GM18498 (cell line): ENCODE measurements around the gene TRNP1.

ENCODE experiments used
- ATAC-seq: cut with Tn5 transposase; IDR thresholded peaks from one replicate; pipeline ENCODE4 v1.9.1; 2021; ENCODE audit warnings: mild to moderate bottlenecking, moderate library complexity; ENCODE audit not compliant: unreplicated experiment

TRNP1 gene

DNA sequence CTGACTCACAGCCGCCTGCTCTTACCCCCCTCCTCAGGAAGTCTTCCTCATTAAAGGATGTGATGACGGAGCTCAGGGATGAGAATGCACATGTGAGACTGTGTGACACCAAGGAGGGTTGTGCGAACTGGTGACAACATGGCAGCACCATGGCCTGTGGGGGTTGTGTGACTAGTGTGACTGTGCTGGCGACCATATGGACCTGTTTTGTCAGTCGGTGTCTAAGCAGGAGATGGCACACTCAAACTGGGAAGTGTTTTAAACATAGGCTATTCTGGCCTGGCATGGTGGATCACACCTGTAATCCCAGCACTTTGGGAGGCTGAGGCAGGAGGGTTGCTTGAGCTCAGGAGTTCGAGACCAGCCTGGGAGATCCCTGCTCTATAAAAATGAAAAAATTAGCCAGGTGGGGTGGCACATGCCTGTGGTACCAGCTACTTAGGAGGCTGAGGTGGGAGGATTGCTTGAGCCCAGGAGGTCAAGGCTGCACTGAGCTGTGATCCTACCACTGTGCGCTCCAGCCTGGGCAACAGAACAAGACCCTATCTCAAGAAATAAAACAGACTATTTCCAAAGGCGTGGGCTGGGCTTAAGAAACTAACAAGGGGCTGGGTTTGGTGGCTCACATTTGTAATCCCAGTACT is 7.4 kb downstream of the TRNP1 start:
- ATAC-seq: no peak

DNA sequence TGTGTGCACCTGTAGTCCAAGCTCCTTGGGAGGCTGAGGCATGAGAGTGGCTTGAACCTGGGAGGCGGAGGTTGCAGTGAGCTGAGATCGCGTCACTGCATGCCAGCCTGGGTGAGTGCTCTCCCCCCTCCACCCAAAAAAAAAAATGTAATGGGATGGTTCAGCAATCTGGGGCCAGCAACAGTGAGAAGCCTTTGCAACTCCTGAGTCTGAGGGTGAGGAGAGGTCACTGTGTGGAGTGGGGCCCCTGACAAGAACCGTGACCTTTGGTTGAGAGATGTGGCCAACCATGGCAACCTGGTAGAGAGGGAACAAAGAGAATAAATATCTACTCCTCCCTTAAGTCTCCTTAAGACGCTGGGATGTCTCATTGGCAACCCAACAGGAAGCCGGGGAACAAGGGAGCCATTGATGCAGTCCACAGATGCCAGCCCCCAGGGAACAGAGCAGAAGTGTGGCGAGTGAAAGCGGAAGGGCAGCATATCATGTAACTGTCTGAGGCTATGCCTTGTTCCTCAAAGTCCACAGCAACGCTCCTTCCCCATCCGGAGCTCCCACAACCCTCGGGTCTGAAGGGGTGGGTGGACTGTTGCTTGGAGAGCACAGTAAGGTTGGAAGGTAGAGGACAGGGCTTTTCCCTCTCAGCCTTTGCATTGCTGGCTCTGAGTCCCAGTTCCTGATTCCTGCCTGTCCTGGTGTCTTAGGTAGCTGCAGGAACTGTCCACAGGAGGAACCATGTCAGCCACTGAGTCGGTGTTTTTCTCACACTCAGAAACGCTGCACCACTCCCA is 8.3 kb downstream of the TRNP1 start:
- no peak for ATAC-seq

DNA sequence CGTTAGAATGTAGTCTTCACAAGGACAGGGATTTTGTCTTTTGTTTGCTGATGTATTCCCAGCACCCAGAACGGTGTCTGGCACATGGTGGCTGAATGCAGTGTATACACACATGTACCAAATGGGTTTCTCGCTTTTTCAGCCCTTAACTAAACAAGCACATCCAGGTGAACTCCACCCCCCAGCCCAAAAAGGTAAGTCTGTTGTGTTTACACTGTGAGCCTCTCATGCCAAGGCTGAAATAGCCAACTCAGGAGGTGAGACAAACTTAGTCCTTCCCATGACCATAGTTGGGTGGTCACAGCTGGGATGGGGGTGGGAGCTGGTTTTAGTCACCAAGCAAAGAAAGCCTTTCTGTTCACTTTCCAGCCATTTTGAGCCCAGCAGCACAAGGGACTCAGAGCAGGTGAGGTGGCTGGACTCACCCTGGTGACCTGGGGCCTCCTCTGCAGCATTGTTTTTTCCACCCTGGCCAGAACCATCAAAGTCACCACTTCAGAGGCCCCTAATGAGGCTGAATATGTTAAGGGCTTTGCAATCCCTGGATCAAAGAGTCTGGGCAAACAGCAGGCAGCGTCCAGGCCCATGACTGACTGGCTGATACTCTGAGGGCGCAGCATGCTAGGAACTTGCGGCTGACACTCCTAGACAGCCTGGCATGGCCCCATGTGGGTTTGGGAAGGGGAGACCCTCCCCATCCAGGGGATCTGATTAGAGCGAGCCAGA is 10.4 kb downstream of the TRNP1 start:
- ATAC-seq: no peak

DNA sequence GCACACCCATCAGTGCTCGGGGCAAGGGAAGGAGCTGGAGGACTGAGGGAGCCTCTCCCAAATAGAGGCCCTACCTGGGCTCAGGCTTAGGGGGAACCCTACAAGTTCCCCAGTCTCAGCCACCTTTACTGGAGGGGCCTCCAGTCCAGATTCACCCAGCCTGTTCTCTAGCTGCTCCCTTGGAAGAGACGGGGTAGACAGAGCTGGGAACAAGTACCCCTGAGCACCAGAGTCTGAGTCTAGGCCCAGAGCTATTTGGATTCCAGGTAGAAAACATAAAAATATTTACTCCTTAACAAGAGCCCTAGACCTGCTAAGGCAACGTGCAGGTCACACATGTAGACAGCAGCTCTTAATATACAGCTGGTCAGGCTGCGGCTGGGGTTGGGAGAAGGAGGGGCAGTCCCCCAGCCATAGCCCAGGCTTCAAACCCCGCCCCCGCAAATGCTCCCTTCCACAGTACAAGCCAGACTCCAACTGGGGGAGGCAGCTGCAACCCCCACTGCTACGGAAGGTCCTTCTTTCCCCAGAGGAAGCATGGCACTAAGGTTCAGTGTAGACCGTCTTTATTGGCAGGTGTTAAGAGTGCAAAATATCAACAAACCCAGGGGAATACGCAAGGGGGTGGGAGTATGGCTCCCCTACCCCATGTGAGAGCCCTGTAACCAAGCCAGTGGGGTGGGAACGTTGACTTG is 11.1 kb downstream of the TRNP1 start:
- no peak for ATAC-seq

DNA sequence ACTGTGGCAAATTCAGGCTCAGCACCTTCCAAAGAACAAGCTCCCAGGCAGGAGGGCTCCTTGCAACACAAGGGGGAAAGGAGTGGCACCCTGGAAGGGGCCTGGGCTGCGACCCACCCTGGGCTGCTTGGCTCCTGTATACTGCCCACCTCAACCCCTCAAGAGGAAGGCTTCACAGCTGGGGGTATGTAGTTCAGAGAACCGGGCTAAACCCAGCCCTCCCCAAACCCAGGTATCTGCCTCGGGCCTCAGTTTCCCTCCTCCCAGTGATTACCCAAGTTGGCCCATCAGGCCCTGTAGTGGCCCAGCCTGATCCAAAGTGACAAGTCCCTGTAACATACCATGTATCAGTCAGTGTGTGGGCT is 11.7 kb downstream of the TRNP1 start:
- ATAC-seq: no peak

DNA sequence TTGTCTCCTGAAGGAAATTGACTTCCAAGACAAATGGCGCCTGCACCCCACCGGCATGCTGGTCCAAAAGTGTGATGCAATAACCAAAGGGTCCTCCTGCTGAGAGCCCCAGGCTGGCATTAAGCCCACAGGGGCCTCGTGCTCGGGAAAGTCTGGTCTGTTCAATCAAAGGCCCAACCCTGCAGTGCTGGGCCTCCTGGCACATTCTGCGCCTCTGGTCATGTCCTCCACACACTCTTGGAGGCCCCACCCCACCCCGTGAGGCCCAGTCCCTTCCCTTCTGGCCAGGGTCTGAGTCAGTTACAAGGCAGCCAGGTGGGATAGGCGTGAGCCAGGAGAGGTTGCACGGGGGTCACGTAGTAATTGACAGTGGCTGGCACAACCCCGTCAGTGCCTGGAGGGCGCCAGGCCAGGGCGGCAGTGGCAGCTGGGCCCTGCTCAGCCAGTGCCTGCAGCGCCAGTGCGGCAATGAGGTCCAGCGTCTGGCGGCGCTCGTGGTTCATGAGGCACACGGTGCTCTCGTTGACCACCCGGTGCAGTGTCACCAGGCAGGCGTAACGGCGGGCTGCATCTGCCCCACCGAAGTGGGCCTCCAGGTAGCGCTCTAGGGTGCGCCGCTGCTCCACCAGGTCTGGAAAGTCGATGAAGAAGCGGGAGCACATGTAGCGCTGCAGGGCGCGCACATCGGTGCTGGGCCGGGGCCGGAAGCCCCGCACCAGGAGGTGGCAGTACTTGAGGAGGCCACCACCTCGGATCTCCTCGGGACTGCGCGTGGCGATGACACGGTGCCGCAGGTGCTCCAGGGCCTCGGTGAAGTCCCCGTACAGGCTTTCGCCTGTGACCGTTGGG is 12.4 kb downstream of the TRNP1 start:
- no peak for ATAC-seq

DNA sequence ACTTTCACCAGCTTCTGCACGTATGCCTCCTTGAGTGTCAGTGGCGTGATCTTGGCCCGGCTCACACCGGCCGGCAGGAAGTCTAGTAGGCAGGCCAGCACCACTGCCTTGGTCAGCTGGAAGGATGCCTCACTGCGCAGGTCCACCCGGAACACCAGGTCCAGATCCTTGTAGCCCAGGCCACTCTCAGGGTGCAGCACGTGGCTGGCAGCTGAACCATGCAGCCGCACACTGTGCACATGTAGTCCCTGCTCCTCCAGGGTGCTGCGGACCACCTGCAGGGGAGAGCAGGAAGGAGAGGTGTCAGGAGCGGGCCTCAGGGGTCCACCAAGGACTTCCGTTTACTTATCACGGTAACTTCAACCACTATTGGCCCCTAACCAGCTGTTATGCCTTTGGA is 13.2 kb downstream of the TRNP1 start:
- ATAC-seq: no peak

DNA sequence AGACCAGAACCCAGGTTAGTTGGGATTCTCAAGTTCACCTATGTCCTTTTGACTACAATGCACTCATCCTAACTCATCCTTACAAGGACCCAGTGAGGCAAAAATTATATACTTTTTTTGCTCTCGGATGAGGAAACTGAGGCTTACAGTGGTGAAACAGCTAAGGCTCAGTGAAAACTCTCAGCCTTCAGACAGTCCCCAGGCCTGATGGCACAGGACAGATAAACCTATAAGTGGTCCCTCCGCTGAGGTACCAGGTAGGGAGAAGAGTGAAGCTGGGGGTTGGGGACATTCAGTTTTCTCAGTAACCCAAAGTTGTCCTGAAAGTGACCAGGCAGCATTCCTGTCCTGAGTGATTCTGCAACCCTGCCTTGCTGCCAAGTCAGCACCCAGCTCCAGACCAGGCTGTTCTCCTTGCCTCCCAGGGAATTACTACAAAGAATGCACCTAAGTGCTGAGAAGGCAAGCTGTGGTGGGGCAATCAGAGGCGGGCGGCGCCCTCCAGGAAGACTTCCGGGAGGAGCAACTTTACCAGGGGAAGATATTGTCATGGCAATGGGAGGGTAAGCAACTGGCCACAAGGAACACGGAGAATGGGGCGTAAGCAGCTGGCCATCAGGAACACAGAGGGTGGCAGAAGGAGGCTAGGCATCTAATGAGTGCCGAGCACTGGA is 14.6 kb downstream of the TRNP1 start:
- ATAC-seq: no peak

DNA sequence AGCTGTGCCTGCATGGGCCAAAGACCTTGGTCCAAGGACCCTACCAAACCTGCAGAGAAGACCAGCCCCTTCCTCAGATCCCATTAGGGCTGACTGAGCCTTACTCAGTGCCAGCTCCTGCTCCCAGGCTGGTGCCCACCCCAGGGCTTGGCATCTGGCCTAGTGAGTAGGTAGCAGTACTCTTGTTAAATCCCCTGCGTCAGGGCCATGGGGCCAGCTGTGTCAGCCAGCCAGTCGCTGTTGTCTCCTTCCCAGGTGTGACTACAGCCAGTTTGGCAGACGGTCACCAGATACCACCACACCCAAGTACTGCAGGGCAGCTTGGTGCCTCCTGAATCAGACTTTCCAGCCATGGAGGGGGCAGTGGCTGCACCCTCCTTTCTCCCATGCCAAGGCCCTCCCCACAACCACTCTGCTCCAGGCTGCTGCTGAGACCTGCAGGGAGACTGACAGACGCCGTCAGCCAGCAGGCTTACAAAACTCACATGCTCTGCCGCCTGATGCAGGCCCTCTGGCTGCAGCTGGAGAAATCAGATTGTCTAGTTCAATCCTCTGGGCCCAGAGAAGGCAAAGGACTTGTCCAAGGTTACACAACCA is 16.2 kb downstream of the TRNP1 start:
- ATAC-seq: no peak

DNA sequence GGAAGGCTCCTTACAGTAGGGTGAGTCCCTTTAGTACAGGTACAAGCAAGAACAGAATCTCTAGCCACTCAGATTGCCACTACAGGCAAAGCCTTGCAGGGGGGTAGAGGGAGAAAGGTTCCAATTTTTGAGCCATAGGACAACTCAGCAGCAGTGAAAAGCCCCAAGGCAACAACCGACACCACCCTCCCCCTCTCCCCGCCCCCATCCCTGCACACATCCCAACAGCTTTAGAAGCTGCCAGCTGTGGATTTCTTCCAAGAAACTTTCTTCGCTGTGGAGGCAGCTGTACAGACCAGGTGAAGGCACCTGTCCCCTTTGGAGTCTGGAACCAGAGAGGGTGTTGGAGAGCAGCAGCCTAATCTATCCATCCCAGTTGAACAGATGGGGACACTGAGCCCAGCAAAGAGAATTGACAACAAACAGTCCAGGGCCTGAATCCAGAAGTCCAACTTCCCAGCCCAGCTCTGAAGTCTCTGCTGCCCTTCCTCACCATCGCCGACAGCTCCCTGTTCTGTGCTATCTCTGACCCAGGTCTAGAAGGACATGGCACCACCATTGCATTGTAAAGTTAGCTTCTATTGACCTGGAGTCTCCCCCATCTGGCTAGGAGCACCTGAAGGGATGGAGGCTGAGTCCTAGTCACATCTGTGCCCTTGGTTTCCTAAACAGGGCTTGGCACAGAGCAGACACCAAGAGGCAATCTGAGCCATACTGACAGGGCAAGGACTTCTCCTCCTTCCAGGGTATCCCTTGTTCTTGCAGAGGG is 16.9 kb downstream of the TRNP1 start:
- no peak for ATAC-seq

DNA sequence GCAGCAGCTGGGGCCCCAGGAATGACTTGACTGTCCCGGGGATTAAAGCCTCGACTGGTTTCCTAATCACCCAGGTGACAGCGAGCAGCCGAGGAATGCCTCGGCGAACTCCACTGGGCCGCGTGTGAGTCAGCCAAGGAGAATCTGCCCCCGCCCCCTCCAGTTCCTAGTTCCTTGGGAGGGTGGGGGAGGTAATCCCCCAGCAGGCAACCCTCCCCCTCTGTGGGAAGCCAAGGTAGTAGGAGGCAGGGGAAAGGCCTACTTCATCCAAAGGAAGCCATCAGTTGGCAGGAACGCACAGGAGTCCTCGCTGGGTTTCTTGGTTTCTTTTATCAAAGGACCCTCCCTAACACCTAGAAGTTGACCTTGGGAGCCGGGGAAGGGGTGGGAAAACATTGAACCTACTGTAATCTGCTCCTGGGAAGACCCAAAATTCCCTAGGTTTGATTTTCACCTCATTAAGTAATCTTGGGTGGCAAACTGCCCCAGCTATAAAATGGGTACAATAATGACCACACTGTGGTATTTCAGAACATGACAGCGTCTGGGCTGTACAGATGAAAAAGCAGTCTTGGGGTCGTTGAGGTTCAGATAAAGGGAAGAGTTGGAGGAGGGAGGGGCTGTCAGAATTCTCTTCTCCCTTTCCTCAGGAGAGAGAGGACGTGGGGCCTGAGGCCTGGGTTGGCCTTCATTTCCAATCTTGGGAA is 17.7 kb downstream of the TRNP1 start:
- ATAC-seq: no peak

DNA sequence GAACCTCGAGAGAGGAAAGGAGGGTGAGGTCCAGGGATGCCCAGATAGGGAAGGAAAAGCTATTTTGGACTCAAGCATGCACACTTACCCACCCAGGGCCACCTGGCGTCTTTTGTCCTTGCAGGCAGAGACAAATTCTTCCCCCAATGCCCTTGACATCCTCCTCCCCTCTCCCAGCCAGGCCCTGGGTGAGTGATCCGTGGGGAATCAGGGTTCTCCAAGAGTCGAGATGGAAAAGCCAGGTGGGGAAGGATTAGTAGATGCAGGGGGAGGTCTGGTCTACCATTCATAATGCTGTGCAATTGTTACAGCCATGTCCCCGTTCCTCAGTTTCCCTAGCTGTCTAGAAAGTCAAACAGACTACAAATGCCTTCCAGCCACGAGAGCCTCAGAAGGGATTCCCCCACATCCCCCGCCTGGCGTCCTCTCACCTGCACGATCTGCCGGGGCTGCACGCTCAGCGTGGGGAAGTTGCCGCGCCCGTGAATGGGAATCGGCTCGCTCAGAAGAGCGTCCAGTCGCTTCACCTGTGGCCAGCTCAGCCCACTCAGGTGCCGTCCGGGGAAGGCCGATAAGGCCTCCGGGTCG is 18.6 kb downstream of the TRNP1 start:
- peak; percentile 10 for ATAC-seq

DNA sequence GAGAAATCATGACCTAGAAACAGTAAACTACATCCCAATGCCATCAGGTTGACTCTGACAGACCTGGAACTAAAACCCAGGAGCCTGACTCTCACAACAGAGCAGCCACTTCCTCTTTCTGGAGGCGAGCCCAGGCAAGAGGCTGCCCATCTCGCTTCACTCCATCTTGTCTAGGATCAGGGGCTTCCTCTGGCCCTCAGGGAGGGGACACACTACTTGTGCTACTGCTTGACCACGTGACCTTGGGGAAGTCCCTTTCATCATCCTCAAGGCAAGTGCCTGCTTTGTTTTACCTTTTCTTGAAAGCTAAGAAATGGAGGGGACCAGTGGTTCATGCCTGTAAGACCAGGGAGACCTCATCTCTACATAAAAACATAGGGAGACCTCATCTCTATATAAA is 21.8 kb downstream of the TRNP1 start:
- no peak for ATAC-seq

DNA sequence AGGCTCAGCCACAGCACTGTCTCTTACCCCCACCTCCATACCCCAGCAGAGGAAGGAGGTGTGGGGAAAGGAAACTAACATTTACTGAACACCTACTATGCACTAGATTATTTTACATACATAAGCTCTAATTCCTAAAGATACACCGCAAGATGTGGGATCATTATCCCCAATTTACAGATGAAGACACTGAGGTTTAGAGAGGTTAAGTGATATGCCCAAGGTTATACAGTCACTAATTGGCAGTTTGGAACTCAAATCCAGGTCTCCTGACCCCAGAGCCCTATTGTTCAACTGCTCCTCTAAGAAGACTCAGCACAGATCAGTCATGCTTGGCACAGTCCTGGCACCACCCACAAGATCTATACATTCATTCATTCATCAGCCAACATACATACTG is 22.9 kb downstream of the TRNP1 start:
- ATAC-seq: no peak

DNA sequence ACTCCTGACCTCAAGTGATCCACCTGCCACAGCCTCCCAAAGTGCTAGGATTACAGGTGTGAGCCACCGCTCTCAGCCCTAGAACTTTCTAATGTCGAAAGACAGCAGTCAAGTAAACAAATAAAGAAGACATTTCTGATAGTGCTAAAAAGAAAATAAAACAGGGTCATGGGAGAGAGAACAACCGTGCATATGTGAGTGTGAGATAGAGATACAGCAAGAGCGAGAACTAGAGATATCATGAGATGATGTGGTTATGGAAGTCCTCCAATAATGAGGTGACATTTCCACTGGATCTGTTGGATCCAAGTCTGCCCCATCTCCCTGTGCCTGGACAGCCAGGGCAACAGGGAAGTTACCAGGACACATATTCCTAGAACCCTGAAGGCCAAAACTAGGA is 23.7 kb downstream of the TRNP1 start:
- no peak for ATAC-seq

DNA sequence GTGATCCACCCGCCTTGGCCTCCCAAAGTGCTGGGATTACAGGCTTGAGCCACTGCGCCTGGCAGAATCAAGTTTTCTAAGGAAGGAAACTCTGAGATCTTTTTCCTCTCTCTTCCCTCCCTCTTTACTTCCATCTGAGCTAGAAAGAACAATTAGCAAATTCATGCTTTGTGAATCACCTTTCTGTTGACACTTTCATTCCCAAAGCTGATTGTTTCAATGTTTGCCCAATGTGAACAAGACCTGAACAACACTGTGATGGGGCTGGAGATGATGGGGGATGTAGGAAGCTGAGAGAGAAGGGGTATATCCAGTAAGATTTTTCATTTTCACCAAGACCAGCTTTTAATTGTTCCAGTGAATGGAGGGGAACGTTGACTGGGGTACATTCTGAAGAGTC is 24.8 kb downstream of the TRNP1 start:
- no peak for ATAC-seq

DNA sequence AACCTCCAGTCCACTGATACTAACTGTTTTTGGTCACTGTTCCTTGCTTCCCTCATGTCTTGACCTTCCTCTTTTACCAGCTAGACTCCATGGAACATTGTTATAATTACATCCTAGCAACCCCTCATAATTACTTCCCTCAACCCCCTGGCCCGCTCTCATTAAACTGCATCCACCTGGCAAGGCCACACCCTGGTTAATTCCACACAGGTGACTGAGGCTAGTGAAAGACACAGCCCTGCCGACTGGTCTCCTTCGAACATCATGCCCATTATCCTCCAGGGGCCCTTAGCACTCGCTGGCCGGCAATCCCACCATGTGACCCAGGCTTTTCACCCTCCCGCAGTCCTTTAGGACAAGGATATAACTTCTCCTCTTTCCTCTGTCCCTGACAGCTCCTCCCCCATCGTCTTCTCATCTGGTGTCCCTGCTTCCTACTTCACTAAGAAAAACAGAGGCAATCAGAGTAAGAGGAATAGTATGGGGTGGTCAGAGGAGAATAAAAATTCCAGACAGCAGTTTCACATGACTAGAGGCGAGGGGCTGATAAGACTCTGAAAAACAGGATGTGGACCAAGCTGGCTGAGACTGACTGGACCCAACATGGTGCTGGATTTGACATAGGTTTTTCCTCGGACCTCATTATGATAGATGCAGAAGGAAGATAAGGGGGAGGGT is 28.0 kb downstream of the TRNP1 start:
- no peak for ATAC-seq
